ENCODE results near the gene GRM8.
"Not testable (repeated sequence)": the region's sequence is repeated elsewhere in the genome, so short reads cannot be mapped to it uniquely, and the experiment has no call there.

Gene GRM8

GRCh38 chr7:126907657-126908056 lies 345.1 kb downstream of the GRM8 start:
- DNase-seq: not testable (repeated sequence)

- not testable (repeated sequence) for DNase-seq
Measured at GRCh38 chr7:126905255-126905654, 347.5 kb downstream of the GRM8 start.

- DNase-seq: not testable (repeated sequence)
Measured at GRCh38 chr7:126901041-126901765, 351.5 kb downstream of the GRM8 start.

GRCh38 chr7:126887980-126888379 lies 364.8 kb downstream of the GRM8 start:
- not testable (repeated sequence) for DNase-seq

- not testable (repeated sequence) for DNase-seq
Measured at GRCh38 chr7:126887560-126887959, 365.2 kb downstream of the GRM8 start.

GRCh38 chr7:126882730-126883129 lies 370.0 kb downstream of the GRM8 start:
- DNase-seq: not testable (repeated sequence)

- not testable (repeated sequence) for DNase-seq
Measured at GRCh38 chr7:126881908-126882307, 370.8 kb downstream of the GRM8 start.

- DNase-seq: no peak
Measured at GRCh38 chr7:126881315-126881714, 371.4 kb downstream of the GRM8 start.

GRCh38 chr7:126876536-126876935 lies 376.2 kb downstream of the GRM8 start:
- not testable (repeated sequence) for DNase-seq

- DNase-seq: no peak
Measured at GRCh38 chr7:126856691-126857291, 395.9 kb downstream of the GRM8 start.

GRCh38 chr7:126845331-126845730 lies 407.4 kb downstream of the GRM8 start:
- no peak for DNase-seq

GRCh38 chr7:126843883-126844282 lies 408.9 kb downstream of the GRM8 start:
- DNase-seq: no peak

GRCh38 chr7:126843336-126843735 lies 409.4 kb downstream of the GRM8 start:
- no peak for DNase-seq

- DNase-seq: no peak
Measured at GRCh38 chr7:126842451-126842850, 410.3 kb downstream of the GRM8 start.

- no peak for DNase-seq
Measured at GRCh38 chr7:126840869-126841268, 411.9 kb downstream of the GRM8 start.

- no peak for DNase-seq
Measured at GRCh38 chr7:126839624-126840023, 413.1 kb downstream of the GRM8 start.

GRCh38 chr7:126838194-126838593 lies 414.5 kb downstream of the GRM8 start:
- DNase-seq: no peak

- not testable (repeated sequence) for DNase-seq
Measured at GRCh38 chr7:126831241-126831640, 421.5 kb downstream of the GRM8 start.

- no peak for DNase-seq
Measured at GRCh38 chr7:126820925-126821324, 431.8 kb downstream of the GRM8 start.

GRCh38 chr7:126819197-126819484 lies 433.6 kb downstream of the GRM8 start:
- DNase-seq: no peak

- DNase-seq: no peak
Measured at GRCh38 chr7:126818393-126819196, 434.1 kb downstream of the GRM8 start.

- DNase-seq: no peak
Measured at GRCh38 chr7:126809188-126809587, 443.6 kb downstream of the GRM8 start.

- no peak for DNase-seq
Measured at GRCh38 chr7:126806614-126807013, 446.1 kb downstream of the GRM8 start.

GRCh38 chr7:126805351-126805750 lies 447.4 kb downstream of the GRM8 start:
- no peak for DNase-seq

Measured in MV-4-11 (cell line).